ENCODE results near the gene TBC1D25.

The TBC1D25 gene

DNA sequence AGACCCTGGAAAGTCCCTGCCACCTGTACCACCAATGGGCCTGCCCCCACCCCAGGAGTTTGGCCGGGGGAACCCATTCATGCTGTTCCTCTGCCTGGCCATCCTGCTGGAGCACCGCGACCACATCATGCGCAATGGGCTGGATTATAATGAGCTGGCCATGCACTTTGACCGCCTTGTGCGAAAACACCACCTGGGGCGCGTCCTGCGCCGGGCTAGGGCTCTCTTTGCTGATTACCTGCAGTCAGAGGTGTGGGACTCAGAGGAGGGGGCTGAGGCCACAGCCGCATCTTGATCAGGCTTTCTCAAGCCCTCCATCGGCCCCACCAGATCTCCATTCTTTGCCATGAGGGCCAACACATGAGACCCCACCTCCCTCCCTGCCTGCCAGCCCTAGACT, 21.2 kb downstream of the TBC1D25 start:
- Histone ChIP-seq H3K27me3 (ENCODE audit: insufficient read depth, low read length, poor library complexity, severe bottlenecking) (no peaks in the 10 kb centered on the region), H3K4me1 (ENCODE audit: insufficient read depth, low read length, poor library complexity, severe bottlenecking) (no peaks in the 10 kb centered on the region), H3K9me2 (replicated peaks; ENCODE audit: low read depth, low read length) (no peaks in the 10 kb centered on the region), H3K36me3 (ENCODE audit: insufficient read depth, low read length) (peaks cover 17% of the 10 kb centered on the region; the same call in 1 of the 2 replicates), H3K4me3 (ENCODE audit: low read length, poor library complexity, severe bottlenecking) (no peak overlapping the region), H4K20me1 (ENCODE audit: insufficient read depth, low read length, poor library complexity, severe bottlenecking) (no peaks in the 10 kb centered on the region), H3K9ac (ENCODE audit: low read depth, low read length, poor library complexity, severe bottlenecking) (no peak overlapping the region), H3F3A (ENCODE audit: low read depth) (no peaks in the 10 kb centered on the region), H3K4me2 (ENCODE audit: low read depth, low read length, poor library complexity, severe bottlenecking) (no peak overlapping the region), H3K79me2 (ENCODE audit: insufficient read depth, low read length) (no peaks in the 10 kb centered on the region), H3K9me3 (ENCODE audit: insufficient read depth, low read depth, low read length) (no peaks in the 10 kb centered on the region), H2AFZ (ENCODE audit: low read length) (no peak overlapping the region)
- TF ChIP-seq, protein P1, sequence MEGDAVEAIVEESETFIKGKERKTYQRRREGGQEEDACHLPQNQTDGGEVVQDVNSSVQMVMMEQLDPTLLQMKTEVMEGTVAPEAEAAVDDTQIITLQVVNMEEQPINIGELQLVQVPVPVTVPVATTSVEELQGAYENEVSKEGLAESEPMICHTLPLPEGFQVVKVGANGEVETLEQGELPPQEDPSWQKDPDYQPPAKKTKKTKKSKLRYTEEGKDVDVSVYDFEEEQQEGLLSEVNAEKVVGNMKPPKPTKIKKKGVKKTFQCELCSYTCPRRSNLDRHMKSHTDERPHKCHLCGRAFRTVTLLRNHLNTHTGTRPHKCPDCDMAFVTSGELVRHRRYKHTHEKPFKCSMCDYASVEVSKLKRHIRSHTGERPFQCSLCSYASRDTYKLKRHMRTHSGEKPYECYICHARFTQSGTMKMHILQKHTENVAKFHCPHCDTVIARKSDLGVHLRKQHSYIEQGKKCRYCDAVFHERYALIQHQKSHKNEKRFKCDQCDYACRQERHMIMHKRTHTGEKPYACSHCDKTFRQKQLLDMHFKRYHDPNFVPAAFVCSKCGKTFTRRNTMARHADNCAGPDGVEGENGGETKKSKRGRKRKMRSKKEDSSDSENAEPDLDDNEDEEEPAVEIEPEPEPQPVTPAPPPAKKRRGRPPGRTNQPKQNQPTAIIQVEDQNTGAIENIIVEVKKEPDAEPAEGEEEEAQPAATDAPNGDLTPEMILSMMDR (conservative IDR thresholded peaks at IDR 0.05; ENCODE audit: low read length), result no peak
- no peak for TF ChIP-seq EZH2phosphoT487 (IDR thresholded peaks at IDR 0.05; ENCODE audit: borderline replicate concordance)

DNA sequence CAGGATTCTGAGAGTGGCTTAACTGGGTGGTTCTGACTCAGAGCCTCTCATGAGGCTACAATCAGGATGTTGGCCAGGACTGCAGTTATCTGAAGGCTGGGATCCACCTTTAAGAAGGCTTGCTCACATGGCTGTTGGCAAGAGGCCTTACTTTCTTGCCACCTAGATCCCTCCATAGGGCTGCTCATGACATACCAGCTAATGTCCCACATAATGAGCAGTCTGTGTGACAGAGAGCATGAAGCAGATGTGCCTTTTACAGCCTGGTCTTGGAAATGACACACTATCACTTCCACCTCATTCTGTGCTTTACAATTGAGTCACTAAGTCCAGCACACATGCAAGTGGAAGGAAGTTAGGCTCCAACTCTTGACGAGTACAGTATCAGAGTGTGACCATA, 30.4 kb downstream of the TBC1D25 start:
- Histone ChIP-seq H2AFZ (ENCODE audit: low read length) (peak overlapping the region; percentile 45; the same call in 1 of the 2 replicates), H3K27me3 (ENCODE audit: insufficient read depth, low read length, poor library complexity, severe bottlenecking) (no peaks in the 10 kb centered on the region), H3K9me3 (ENCODE audit: insufficient read depth, low read depth, low read length) (no peaks in the 10 kb centered on the region), H3K4me2 (ENCODE audit: low read depth, low read length, poor library complexity, severe bottlenecking) (no peak overlapping the region), H3K4me1 (ENCODE audit: insufficient read depth, low read length, poor library complexity, severe bottlenecking) (no peaks in the 10 kb centered on the region), H3K9me2 (replicated peaks; ENCODE audit: low read depth, low read length) (no peaks in the 10 kb centered on the region), H3K79me2 (ENCODE audit: insufficient read depth, low read length) (peaks cover 2% of the 10 kb centered on the region), H4K20me1 (ENCODE audit: insufficient read depth, low read length, poor library complexity, severe bottlenecking) (peaks cover 2% of the 10 kb centered on the region), H3F3A (ENCODE audit: low read depth) (no peaks in the 10 kb centered on the region), H3K36me3 (ENCODE audit: insufficient read depth, low read length) (peaks cover under 1% of the 10 kb centered on the region; the same call in 1 of the 2 replicates), H3K4me3 (ENCODE audit: low read length, poor library complexity, severe bottlenecking) (no peak overlapping the region), H3K9ac (ENCODE audit: low read depth, low read length, poor library complexity, severe bottlenecking) (peak overlapping the region; percentile 27)
- no peak for TF ChIP-seq EZH2phosphoT487 (IDR thresholded peaks at IDR 0.05; ENCODE audit: borderline replicate concordance)
- TF ChIP-seq, protein P1 (conservative IDR thresholded peaks at IDR 0.05; ENCODE audit: low read length), result no peak

DNA sequence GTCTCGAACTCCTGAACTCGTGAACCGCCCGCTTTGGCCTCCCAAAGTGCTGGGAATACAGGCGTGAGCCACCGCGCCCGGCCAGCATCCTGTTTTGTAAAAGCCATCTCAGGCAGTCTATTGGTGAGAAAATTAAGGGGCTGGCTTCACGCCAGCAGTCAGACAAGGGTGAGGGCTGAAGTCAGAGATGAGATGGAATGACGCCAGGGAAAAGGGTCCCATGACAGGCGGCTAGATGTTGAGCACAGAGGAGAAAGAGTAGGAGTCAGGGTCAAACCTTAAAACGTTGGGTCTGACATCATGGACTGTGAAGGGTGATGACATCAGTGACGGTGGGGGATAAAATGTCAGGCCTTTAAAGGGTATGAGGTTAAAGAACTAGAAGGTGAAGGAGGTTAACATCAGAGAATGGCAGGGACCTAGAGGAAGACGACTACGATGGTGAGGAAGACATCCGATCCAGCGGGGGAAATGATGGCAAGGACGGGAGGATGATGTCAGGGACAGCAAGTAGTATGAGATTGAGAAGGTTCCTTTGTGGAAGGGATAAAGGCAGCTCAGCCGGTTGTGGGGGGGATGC, 34.3 kb downstream of the TBC1D25 start:
- Histone ChIP-seq H3K9me3 (ENCODE audit: insufficient read depth, low read depth, low read length) (no peaks in the 10 kb centered on the region), H3K9me2 (replicated peaks; ENCODE audit: low read depth, low read length) (no peaks in the 10 kb centered on the region), H3K4me1 (ENCODE audit: insufficient read depth, low read length, poor library complexity, severe bottlenecking) (peaks cover 7% of the 10 kb centered on the region), H4K20me1 (ENCODE audit: insufficient read depth, low read length, poor library complexity, severe bottlenecking) (peaks cover 26% of the 10 kb centered on the region), H2AFZ (ENCODE audit: low read length) (peak overlapping the region; percentile 75), H3K27me3 (ENCODE audit: insufficient read depth, low read length, poor library complexity, severe bottlenecking) (no peaks in the 10 kb centered on the region), H3K4me2 (ENCODE audit: low read depth, low read length, poor library complexity, severe bottlenecking) (peak overlapping the region; percentile 85), H3F3A (ENCODE audit: low read depth) (no peaks in the 10 kb centered on the region), H3K36me3 (ENCODE audit: insufficient read depth, low read length) (peaks cover 32% of the 10 kb centered on the region; the same call in 1 of the 2 replicates), H3K4me3 (ENCODE audit: low read length, poor library complexity, severe bottlenecking) (peak overlapping the region; percentile 99), H3K79me2 (ENCODE audit: insufficient read depth, low read length) (peaks cover 34% of the 10 kb centered on the region), H3K9ac (ENCODE audit: low read depth, low read length, poor library complexity, severe bottlenecking) (peak overlapping the region; percentile 94)
- no peak for TF ChIP-seq EZH2phosphoT487 (IDR thresholded peaks at IDR 0.05; ENCODE audit: borderline replicate concordance)
- TF ChIP-seq, protein P1 (conservative IDR thresholded peaks at IDR 0.05; ENCODE audit: low read length), result no peak
